ENCODE results near the gene COL12A1. TPM values are rescaled to one million over a fixed set of nuclear protein-coding genes. Genes with fewer than 3 reads are reported as not detected.

COL12A1 gene
- total RNA-seq, 2 experiments from 2014 or later: not detected

DNA sequence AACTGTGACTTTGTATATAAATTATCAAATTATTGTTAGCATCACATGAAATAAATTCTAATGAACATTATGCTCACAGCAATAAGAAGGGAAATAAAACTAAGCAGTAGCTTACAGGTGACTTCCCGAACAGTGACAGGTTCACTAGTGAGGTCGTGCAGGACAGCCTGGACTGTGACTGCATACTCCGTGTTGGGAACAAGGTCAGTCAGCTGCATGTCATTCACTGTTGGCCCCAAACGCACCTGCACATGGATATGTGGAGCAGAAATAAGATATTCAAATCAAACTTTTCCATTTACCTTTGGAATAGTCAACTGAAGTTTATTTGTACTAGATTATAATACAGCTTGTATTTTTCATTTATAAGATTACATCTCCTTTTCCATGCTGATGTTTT lies 60.6 kb downstream of the COL12A1 start:
- Histone ChIP-seq H3K4me3 (ENCODE audit: low read depth, low read length, poor library complexity, severe bottlenecking) (no peak overlapping the region), H3K36me3 (ENCODE audit: insufficient read depth, low read length) (no peaks in the 10 kb centered on the region), H3K4me2 (ENCODE audit: low read length) (no peak overlapping the region), H3K27ac (ENCODE audit: low read depth, low read length, poor library complexity, severe bottlenecking) (no peak overlapping the region), H2AFZ (ENCODE audit: low read length) (no peak overlapping the region), H3K9me3 (ENCODE audit: low read length) (no peaks in the 10 kb centered on the region), H3K4me1 (ENCODE audit: insufficient read depth, low read length, poor library complexity, severe bottlenecking) (no peaks in the 10 kb centered on the region), H4K20me1 (ENCODE audit: insufficient read depth, low read length) (no peaks in the 10 kb centered on the region), H3K79me2 (ENCODE audit: insufficient read depth, low read depth, low read length) (no peaks in the 10 kb centered on the region), H3K9me2 (ENCODE audit: insufficient read depth, low read length) (no peaks in the 10 kb centered on the region)
- no peak for DNase-seq (ENCODE audit: low spot score)
- TF ChIP-seq, protein P1, sequence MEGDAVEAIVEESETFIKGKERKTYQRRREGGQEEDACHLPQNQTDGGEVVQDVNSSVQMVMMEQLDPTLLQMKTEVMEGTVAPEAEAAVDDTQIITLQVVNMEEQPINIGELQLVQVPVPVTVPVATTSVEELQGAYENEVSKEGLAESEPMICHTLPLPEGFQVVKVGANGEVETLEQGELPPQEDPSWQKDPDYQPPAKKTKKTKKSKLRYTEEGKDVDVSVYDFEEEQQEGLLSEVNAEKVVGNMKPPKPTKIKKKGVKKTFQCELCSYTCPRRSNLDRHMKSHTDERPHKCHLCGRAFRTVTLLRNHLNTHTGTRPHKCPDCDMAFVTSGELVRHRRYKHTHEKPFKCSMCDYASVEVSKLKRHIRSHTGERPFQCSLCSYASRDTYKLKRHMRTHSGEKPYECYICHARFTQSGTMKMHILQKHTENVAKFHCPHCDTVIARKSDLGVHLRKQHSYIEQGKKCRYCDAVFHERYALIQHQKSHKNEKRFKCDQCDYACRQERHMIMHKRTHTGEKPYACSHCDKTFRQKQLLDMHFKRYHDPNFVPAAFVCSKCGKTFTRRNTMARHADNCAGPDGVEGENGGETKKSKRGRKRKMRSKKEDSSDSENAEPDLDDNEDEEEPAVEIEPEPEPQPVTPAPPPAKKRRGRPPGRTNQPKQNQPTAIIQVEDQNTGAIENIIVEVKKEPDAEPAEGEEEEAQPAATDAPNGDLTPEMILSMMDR (conservative IDR thresholded peaks at IDR 0.05; ENCODE audit: low read length): no peak
- TF ChIP-seq EZH2phosphoT487 (IDR thresholded peaks at IDR 0.05; ENCODE audit: borderline replicate concordance, low read depth, low read length): no peak
- POLR2A ChIA-PET: interaction anchor here (0.7 kb wide), 1 partner anchor 1827 kb away, joined by 3 read pairs; no protein-coding TSS in a partner anchor
- no TSS peak for BruUV-seq (replicated peaks)
- CTCF ChIA-PET (ENCODE audit: unreplicated experiment): no interaction called here
- intact Hi-C loops (cut with micrococcal nuclease; ENCODE audit: unreplicated experiment): no loop called here

DNA sequence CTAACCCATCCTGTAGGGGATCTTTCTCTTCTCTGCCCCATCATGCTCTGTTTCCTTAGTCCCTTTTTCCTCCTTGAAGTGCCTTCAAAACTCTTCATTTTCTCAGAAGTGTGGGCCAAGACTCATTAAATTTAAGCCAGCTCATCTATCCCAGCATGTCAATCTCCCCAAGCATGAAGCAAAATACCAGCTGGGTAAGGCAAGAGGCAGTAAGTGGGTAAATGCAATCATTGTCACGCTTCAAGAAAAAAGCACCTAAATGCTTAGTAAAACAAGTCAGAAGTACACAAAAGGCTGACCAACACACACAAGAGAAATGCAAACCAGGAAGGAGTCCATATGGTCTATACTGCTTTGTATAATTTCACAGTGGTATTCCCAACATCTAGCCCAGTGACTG lies 61.5 kb downstream of the COL12A1 start:
- POLR2A ChIA-PET: interaction anchor here (1.0 kb wide), 1 partner anchor 9 kb away, joined by 3 read pairs; no protein-coding TSS in a partner anchor
- TF ChIP-seq, protein P1 (conservative IDR thresholded peaks at IDR 0.05; ENCODE audit: low read length): no peak
- no peak for TF ChIP-seq EZH2phosphoT487 (IDR thresholded peaks at IDR 0.05; ENCODE audit: borderline replicate concordance, low read depth, low read length)
- intact Hi-C loops (cut with micrococcal nuclease; ENCODE audit: unreplicated experiment): no loop called here

DNA sequence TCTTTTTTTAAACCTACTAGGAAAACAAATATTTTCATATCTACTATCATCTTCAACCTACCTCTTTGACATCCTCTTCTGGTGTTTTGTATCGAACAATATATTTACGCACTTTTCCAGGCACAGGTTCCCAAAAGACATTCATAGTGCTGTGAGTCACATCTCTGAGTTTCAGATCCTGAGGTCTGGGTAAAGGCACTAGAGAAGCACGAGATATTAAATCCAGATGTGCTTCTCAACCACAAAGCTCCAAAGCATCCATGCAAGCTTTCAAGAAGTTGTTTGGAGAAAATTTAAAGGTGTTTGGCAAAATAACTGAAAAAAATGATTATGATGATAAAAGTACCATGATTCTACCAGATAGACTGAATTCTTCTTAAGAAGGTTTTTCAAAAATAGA lies 62.7 kb downstream of the COL12A1 start:
- H2AFZ ChIP-seq (ENCODE audit: low read length): no peak overlapping the region
- no peaks in the 10 kb centered on the region for H3K79me2 ChIP-seq (ENCODE audit: insufficient read depth, low read depth, low read length)
- no peaks in the 10 kb centered on the region for H3K36me3 ChIP-seq (ENCODE audit: insufficient read depth, low read length)
- no peaks in the 10 kb centered on the region for H3K9me2 ChIP-seq (ENCODE audit: insufficient read depth, low read length)
- H3K9me3 ChIP-seq (ENCODE audit: low read length): no peaks in the 10 kb centered on the region
- BruUV-seq (replicated peaks): no TSS peak
- DNase-seq (ENCODE audit: low spot score): no peak
- H3K27ac ChIP-seq (ENCODE audit: low read depth, low read length, poor library complexity, severe bottlenecking): no peak overlapping the region
- intact Hi-C loops (cut with micrococcal nuclease; ENCODE audit: unreplicated experiment): no loop called here
- H3K4me1 ChIP-seq (ENCODE audit: insufficient read depth, low read length, poor library complexity, severe bottlenecking): no peaks in the 10 kb centered on the region
- H3K4me3 ChIP-seq (ENCODE audit: low read depth, low read length, poor library complexity, severe bottlenecking): no peak overlapping the region
- no peak overlapping the region for H3K4me2 ChIP-seq (ENCODE audit: low read length)
- ChIA-PET CTCF (ENCODE audit: unreplicated experiment) (no interaction called here), POLR2A (no interaction called here)
- no peaks in the 10 kb centered on the region for H4K20me1 ChIP-seq (ENCODE audit: insufficient read depth, low read length)
- TF ChIP-seq, protein P1 (conservative IDR thresholded peaks at IDR 0.05; ENCODE audit: low read length): no peak
- TF ChIP-seq EZH2phosphoT487 (IDR thresholded peaks at IDR 0.05; ENCODE audit: borderline replicate concordance, low read depth, low read length): no peak

More for the DNA sequence above, 61.5 kb downstream of the COL12A1 start:
- Histone ChIP-seq H3K4me2 (ENCODE audit: low read length) (no peak overlapping the region), H3K9me2 (ENCODE audit: insufficient read depth, low read length) (no peaks in the 10 kb centered on the region), H3K4me3 (ENCODE audit: low read depth, low read length, poor library complexity, severe bottlenecking) (no peak overlapping the region), H3K27ac (ENCODE audit: low read depth, low read length, poor library complexity, severe bottlenecking) (no peak overlapping the region), H4K20me1 (ENCODE audit: insufficient read depth, low read length) (no peaks in the 10 kb centered on the region), H3K9me3 (ENCODE audit: low read length) (no peaks in the 10 kb centered on the region), H3K79me2 (ENCODE audit: insufficient read depth, low read depth, low read length) (no peaks in the 10 kb centered on the region), H2AFZ (ENCODE audit: low read length) (no peak overlapping the region), H3K36me3 (ENCODE audit: insufficient read depth, low read length) (no peaks in the 10 kb centered on the region), H3K4me1 (ENCODE audit: insufficient read depth, low read length, poor library complexity, severe bottlenecking) (no peaks in the 10 kb centered on the region)
- CTCF ChIA-PET (ENCODE audit: unreplicated experiment): no interaction called here
- no peak for DNase-seq (ENCODE audit: low spot score)
- no TSS peak for BruUV-seq (replicated peaks)
